Fibroblast of skin of scalp (primary cell): ENCODE measurements around the gene FITM1. TPM values are rescaled to one million over a fixed set of nuclear protein-coding genes. Genes with fewer than 3 reads are reported as not detected.

ENCODE experiments used
- DNase-seq: peaks from one replicate; pipeline ENCODE4 v3.0.0-alpha.2; 2013
- polyA plus RNA-seq, 2 experiments: library from polyadenylated mRNA; unstranded; fragments of 120-200 nt; gene quantifications; one replicate each; pipeline ENCODE4 v1.2.1, GENCODE V29; 2013; ENCODE audit not compliant: insufficient read length in 2 of 2

The FITM1 gene, protein sequence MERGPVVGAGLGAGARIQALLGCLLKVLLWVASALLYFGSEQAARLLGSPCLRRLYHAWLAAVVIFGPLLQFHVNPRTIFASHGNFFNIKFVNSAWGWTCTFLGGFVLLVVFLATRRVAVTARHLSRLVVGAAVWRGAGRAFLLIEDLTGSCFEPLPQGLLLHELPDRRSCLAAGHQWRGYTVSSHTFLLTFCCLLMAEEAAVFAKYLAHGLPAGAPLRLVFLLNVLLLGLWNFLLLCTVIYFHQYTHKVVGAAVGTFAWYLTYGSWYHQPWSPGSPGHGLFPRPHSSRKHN
- polyA plus RNA-seq (2013, experiment 1 of 2; ENCODE audit: insufficient read length) = 0.53 TPM
- polyA plus RNA-seq (2013, experiment 2 of 2; ENCODE audit: insufficient read length) = 5.9 TPM

DNA sequence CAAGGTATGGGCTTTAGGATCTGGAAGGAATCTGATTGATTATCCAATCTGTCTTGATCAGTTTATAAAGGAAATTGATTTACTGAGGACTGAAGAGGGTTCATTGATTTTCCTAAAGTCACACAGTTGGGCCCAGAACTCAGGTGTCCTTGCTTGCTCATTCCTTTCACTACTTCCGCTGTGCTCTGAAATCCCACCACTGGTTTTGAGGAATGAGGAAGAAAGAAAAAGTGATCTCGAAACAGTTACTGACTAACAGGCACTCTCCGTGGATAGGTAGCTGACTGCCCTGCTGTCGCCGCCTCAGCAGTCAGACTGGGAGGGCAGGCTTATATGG is at the start of gene FITM1:
TSS of gene FITM1 (plus strand) at position 280 of the 337 bp plus-strand sequence. CDS start 905 bp downstream, outside the sequence.
- no peak for DNase-seq

DNA sequence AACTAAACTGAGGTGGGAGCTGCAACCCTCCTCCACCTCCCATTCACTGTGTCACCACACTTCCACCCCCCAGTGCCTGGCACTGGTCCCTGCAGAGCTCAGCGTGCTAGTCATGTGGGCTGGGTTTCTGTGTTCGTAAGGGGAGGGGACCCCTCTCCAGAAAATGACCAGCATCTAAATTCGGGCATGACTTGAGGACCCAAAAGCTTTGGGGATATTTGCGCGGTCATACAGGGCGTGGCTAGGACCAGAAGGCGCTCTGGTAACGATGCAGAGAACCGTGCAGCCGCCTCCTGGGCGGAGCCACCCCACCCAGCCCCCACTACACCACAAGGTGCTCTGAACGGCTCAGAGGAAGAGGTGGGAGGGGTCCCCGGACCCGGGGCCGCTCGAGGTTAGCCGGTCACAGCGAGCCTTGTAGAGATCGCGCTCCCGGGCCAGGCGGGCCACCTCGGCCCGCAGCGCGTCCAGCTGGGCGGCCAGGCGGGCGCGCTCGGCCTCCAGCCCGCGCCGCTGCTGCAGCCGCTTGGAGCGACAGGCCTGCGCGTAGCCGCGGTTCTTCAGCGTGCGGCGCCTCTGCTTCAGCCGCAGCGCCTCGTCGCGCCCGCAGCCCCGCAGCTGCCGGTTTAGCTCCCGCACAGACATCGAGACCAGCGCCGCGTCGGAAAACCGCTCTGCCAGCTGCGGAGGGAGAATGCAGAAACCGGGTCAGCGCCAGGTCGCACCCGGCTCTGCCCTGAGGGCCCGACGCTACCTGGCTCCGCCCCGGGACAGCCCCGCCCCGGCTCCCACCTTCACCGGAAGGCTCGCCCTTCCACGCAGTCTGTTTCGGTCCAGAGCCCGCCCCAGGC is 49.3 kb upstream of the FITM1 start:
- DNase-seq = no peak

DNA sequence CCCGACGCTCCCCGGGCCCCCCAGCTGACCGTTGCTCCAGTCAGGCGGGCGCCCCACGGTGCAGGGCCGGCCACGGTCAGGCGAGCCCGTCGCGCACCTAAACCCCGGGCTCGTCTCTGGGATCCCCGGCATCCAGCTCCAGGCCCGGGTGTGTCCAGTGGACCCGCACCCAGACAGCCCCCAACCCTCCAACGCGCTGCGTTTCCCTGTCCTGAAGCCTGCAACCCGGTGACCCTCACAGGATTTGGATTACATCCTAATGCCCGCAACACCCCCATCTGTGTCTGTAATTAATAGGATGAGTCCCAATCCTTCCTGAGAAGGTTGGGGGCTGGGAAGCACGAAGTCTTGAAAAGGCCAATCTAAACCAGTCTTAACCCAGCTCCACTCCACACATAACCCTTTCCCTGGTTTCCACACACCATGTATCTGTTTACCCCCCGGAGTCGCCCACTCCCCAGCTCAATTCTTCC is 48.7 kb upstream of the FITM1 start:
- DNase-seq = no peak

DNA sequence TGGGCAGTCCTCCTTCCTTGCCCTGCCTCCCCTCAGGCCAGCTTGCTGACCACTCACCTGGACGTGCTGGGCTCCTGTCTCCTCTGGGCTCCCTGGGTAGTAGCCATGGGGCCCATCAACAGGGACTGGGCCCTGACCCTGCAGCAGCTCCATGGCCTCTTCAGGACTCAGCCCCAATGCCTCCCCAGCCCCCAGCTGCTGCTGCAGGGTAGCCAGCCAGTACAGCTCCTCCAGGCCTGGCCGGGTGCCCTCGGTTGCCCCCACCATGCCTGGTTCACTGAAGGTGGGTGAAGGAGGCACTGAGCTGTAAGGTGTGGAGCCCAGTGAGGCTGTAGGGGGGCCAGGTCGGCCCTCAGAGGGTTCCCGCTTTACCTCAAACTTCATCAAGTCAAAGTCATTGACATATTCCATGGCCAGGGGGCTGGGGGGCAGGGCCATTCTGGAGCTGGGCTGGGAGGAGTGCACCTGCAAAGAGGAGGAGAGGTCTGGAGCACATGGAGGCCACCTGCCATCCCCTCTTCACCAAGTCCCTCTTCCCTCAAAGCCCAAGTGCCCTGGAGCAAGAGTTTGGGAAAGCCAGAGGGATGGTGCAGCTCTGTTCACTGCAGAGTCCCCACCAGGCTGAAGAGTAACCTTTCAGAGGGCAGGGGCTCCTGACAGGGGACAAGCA is 47.9 kb upstream of the FITM1 start:
- DNase-seq = no peak

DNA sequence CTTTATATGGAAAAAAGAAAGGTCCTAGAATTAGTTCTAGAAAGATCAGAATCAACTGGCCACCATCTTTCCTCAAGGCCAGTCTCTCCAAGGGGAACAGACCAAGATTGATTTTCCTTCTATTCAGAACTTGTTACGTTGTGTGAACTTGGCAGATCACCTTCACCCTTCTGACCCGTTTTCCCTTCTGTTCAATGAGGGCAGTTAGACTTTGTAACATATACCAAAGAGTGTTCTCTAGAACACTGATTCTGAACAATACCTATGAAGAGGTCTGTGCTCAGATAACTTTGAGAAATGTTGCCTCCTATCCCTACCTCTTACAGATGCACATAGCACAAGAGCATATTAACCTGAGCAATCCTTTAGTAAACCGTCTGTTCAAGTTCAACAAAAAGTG is 47.0 kb upstream of the FITM1 start:
- no peak for DNase-seq

DNA sequence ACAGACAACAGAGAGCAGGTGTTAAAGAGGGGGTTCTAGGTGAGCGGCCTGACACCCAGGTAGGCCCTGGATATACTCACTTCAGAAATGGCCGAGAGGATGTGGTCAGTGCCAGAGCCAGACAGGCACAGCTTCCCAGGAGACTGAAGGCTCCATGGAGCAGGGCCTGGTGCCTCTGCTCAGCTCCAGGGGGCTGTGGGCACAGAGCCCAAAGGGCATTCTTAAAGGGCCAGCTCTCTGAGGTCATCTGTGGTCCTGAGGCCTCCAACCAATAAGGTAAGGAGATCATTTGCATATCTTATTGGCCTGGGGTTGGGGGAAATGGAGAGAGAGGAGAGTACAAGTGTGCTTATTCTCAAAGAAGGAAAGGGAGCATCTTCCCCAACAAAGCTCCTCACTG is 46.0 kb upstream of the FITM1 start:
- DNase-seq = no peak

DNA sequence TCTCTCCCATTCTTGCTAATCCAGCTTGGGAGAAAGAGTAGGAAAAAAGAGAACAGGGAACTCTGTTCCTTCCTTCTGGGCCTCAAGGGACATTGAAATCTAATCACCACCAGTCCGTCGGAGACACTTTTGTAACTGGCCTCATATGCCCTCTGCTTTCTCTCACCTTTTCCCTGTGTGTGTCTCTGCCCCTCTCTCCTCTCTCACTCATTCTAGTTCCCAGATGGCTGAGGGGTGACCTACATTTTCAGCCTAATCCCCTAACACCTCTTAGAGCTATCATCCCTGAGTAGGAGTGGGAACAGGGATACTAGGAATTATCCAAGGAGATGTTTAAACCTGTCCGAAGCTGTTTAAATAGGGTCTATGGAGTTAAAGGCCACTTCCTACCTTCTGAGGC is 45.2 kb upstream of the FITM1 start:
- no peak for DNase-seq

DNA sequence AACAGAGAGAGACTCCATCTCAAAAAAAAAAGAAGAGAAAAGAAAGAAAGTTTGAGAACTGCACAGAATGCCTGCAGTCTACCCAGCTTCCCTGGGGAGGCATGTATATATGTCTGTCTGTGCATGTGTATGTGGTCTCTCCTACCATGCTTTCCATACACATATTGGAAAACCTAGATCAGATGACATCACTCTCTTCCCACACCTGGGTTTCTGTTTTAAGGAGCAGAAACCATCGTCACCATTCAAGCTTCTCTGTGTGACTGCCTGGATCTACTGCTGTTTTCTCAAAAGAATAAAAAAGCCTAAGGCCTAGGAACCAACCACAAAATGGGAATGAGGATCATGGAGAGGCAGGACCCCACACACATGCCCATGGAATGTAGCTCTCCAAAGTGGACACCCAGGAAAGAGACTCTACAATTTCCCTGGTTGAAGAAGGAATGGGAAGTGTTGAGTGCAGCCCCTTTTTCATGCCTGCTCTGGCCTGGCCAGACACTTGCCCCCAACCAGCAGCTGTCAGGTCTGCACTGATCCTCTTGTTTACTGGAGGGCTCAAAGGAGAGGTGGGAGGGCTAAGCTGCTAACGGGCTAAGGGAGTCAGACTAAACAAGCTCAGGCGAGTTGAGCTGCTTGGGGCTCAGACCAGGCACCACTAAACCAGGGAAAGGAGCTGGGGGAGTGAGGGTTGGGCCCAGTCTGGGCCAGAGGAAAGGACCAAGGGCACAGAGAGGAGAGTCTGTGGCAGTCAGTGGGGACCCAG is 44.1 kb upstream of the FITM1 start:
- DNase-seq = no peak

DNA sequence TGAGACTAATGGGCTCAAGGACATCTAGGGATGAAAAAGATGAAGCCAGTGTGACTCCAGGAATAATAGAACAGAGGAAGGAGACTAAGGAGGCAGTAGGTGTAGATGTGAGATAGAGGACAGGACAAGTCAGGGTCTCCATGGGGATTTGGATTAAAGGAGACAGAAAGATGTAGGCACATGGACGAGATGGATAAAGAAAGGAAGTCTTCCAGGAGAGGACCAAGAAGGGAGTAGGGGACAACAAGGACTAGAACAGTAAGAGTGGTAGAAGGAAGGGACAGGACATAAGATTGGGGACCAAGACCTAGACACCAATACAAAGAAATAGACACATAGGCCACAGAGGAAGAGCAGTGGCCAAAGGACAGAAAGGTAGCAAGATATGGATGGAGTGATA is 43.5 kb upstream of the FITM1 start:
- no peak for DNase-seq

DNA sequence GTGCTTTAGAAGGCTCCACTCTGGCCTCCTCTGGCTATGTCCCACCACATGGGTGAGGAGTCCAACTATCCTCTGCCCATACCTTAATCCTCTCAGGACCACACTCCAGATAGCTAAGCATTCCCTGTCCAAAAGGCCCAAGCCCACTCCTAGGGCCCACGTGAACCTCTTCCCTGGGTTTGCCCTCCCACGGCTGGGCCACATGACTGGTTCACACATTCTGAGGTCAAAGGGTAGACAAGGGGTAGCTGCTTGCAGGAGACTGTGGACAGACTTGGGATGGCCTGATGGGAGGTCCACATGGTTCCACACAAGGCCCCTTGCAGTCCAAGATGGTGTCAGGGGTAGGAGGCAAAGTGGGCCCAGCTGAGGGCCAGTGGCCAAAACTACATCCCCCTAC is 42.4 kb upstream of the FITM1 start:
- no peak for DNase-seq

DNA sequence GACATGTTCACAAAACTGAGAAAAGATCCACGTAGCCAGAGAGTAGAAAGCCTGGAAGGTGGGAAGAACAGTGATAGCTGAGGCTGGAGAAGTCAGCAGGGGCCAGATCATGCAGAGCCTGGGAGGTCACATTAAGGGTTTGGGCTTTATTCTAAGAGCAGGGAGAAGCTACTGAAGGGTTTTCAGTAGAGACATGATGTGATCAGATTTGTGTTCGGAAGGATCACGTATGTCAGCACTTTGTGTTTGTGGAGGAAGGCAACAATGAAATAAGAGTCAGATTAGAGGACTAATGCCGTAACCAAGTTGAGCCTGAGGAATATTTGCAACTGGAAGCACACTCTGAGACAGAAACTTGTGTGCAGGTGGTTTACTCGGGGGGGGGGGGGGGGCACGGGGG is 40.6 kb upstream of the FITM1 start:
- no peak for DNase-seq

DNA sequence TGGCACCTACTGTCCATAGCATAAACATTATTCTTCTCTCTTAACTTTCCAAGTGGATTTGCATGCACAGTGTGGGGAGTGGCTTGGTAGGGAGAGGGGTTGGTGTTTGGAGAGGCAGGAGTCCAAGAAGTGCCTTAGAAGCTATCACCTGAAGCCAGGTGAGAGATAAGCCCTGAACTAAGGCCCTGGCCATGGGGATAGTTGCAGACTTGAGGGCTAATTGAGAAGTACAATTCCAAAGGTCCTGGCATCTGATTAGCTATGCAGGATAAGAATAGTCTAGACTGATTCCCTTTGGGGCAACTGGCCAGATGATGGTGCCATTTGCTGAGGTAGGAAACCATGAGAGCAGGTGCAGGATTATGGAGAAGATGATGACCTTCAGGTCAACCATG is 38.4 kb upstream of the FITM1 start:
- DNase-seq = no peak

DNA sequence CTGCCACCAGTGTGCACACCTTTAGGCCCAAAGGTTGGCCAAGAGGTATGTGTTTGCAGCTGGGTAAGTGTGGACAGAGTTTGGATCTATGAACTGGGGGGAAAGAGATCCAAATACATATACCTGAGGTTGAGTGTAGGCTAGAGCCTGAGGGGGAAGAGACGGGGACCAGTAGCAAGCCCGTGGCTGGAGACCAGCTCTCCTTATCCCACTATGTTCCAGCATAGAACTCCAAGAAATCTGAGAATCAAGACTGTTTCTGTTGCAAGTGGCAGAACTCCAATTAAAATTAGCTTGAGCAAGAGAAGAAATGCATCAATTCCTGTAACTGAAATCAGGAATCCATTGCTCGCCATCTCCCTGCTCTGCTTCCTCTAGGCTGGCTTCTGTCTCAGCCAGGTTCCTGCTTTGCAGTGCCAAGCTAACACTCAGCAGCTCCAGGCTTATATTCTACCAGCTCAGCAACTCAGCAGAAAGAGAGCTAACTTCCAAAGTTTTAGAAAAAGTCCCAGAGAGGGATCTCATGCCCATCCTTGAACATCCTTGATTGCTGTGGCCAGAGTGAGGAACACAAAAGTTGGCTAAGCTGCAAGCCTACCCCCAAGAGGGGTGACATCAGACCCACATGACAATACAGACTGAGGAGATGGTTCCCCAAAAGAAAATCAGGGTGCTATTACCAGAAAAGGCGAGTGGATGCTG is 37.8 kb upstream of the FITM1 start:
- DNase-seq = no peak

DNA sequence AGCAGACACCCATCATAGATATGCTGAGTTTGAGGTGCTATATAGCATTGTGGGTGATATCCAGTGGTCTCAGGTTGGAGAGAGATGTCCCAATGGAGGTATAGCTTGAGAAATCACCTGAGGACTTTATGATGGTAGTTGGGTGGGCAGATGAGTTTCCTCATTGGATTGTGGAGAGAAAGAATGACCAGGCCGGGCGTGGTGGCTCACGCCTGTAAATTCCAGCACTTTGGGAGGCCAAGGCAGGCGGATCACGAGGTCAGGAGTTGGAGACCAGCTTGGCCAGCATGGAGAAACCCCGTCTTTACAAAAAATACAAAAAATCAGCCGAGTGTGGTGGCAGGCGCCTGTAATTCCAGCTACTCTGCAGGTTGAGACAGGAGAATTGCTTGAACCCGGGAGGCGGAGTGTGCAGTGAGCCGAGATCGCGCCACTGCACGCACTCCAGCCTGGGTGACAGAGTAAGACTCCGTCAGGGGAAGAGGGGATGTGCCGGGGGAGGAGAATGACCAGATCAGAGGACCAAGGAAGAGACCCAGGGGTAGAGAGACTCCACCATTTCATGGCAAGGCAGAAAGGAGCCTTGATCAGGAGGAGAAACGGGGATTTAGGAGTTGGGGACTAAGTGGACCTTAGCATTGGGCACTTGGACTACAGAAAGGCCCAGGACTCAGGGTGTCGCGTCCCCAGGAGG is 37.1 kb upstream of the FITM1 start:
- DNase-seq = no peak

DNA sequence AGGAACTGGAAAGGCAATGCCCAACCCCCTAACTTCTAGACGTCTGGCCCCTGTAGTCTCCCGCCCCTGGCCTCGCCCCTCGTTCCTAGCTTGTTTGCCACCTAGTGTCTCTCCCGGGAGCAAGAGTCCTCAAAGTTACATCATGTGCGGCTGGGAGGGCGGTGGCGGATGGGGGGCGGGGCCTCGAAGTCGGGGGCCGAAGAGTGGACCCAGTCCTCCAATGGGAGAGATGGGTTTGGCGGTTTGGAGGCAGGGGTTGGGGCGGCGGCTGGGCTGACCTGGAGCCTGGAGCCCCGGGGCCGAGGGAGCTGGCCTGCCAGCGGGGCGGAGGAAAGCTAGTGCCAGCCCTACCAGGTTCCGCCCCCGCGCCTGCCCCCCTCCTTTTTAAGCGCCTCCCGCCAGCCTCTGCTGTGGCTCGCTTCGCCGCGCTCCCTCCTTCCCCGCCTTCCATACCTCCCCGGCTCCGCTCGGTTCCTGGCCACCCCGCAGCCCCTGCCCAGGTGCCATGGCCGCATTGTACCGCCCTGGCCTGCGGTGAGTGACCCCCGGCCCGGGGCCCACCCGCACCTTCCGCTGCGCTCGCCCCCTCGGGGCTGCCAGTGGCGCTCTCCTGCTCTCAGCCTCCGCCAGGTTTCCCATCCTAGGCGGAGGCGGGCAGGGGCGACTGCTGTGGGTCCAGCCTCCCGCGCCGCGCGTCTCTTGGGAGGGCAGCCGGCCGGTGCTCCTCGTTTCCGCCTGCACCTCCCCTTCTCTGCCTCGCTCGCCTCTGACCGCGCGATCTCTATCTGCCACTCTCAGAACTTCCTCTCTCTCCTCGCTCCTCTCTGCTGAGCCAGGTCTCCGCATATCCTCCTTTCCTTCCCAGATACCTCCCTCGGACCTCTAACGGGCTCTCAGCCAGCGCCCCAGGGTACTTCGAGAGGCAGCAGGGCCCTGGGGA is 36.3 kb upstream of the FITM1 start, which contains the start of gene PCK2:
TSS of gene PCK2 (plus strand) at position 411 of the 940 bp plus-strand sequence. CDS start at position 506, 95 bp downstream.
- DNase-seq = peak; percentile 99

DNA sequence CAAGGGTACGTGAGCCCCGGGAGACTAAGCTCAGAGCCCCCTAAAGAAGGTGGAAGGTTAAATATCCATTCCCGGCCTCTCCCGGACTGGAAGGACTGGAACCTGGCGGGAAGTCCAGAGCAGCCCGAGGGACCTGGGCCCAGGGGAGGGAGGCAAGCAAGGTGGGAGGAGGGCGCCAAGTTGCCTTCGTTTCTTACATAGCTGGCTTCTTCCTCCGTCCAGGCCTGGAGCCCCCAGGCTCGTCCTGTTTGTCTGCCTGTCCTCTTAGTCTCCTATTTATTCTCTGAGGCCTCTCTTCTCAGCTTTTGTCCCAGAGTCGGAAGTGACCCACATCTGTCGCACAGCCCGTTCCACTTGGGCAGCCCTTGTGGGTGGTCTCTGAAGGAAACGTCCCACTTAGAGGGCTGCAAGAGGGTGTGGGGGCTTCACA is 35.6 kb upstream of the FITM1 start:
- DNase-seq = no peak

DNA sequence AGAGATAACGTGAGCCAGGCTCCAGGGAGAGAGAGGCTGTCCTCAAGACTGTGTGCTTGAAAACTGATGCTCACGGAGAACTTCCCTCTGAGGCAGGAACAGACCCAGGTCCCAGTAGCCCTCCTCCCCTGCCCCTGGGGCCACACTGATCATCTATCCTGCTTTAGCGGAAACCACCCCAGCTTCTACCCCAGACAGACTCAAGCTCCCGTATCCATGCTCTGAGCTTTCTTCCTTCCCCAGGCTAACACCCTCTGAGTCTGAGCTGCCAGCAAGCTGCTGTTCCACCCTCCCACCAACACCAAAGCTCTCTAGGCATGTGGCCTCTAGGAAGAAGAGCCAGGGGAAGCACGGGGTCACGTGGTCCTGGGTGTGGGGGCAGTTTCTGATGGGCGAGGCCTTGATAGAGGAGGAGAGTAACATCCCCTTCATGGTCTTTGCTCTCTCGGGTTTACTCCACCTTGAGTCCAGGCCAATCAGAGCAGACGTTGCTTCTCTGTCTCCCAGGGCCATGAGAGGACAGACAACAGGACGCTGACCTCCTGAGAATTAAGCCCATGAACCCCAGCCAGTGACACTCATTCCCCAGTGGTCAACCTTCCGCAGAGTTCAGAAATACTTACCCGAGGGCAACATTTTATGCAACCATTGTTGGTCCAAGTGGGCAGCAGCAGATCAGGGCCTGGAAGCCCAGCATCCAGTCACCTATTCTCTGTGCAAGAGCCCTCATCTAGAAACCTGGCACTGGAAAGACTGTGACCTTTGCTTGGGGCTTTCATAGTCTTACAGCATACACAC is 35.0 kb upstream of the FITM1 start:
- DNase-seq = peak; percentile 80

DNA sequence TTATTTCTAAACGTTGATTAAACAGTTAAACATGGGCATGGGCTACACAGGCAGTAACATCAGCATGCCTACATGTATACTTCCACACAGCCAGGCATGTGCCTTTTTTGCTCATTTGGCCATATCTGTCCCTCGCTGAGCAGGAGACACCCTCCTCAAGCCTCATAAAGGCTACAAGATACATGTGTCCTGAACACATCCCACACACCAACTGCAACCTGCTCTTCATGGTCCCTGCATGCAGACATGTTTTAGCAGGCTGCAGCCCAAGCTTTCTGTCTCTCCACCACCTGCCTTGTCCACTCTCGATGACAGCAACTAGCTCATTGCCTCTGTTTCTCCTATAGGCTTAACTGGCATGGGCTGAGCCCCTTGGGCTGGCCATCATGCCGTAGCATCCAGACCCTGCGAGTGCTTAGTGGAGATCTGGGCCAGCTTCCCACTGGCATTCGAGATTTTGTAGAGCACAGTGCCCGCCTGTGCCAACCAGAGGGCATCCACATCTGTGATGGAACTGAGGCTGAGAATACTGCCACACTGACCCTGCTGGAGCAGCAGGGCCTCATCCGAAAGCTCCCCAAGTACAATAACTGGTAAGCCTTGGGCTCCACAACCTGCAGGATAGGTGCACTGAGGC is 33.8 kb upstream of the FITM1 start:
- DNase-seq = no peak
